Activated T-cell treated with anti-CD3 and anti-CD28 coated beads, Interleukin-2, amount 50 U/mL, for 4 hours (primary cell): ENCODE results near the gene ASAP2. TPM values are rescaled to one million over a fixed set of nuclear protein-coding genes. Genes with fewer than 3 reads are reported as not detected.
"Not testable (repeated sequence)": the region's sequence is repeated elsewhere in the genome, so short reads cannot be mapped to it uniquely, and the experiment has no call there.

Source experiments
- ATAC-seq, 2 donors: fragments of 200-7000 bp; cut with Tn5 transposase; one replicate each; pipeline ENCODE4 v1.10.0; 2021
- DNase-seq: peaks from one replicate; pipeline ENCODE4 v3.0.0-alpha.2; 2020
- H3K27me3 Mint-ChIP-seq: one replicate; pipeline ENCODE4 v1.8.0; 2021; ENCODE audit warnings: low read depth, mixed read lengths
- H3K36me3 Mint-ChIP-seq: one replicate; pipeline ENCODE4 v1.8.0; 2022; ENCODE audit warnings: mixed read lengths; ENCODE audit not compliant: insufficient read depth
- H3K4me1 Mint-ChIP-seq: one replicate; pipeline ENCODE4 v1.8.0; 2021; ENCODE audit warnings: low read depth, mixed read lengths
- H3K4me3 Mint-ChIP-seq: one replicate; pipeline ENCODE4 v1.8.0; 2021; ENCODE audit warnings: mild to moderate bottlenecking, moderate library complexity, mixed read lengths
- H3K9me3 Mint-ChIP-seq: one replicate; pipeline ENCODE4 v1.8.0; 2021; ENCODE audit warnings: mixed read lengths
- total RNA-seq, 3 donors: library from RNA; stranded (reverse); gene quantifications; one replicate each; pipeline ENCODE4 v1.2.1, GENCODE V29; 2021

The ASAP2 gene
- total RNA-seq, 3 donors from 2014 or later = 0.13 to 0.22 (median 0.20) TPM

DNA sequence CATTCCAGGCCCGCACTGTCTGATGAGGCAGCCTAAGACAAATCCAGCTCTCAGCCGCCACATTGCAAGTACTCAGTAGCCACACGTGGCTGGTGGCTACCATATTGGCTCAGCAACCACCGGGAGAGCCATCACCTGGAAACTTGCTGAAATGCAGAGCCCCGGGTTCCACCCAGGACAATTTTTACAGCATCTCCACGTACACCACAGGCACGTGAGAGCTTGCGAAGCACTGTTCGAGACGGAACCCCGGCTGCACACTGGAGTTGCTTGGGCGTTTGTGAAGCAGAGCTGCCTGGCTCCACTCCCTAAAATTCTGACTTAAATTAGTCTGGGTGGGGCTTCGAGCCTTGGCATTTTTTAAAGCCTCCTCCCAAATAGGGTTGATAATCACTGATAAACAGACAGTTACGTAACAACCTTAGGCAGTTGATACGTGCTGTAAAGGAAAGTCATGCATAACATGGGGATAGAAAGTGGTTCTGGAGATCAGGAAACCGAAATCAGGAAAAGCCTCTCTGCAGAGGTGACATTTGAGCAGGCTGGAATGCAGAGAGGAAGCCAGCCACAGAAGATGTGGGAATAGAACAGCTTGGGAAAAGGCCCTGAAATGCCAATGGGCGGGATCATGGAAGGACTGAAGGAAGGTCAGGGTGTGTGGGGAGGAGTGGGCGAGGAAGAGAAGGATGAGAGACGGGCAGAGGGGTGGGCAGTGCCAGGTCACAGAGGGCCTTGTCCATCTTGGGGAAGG is 6.2 kb downstream of the ASAP2 start:
- Mint-ChIP-seq H3K9me3 (no peaks in the 10 kb centered on the region), H3K4me3 (no peak overlapping the region), H3K27me3 (peaks cover 38% of the 10 kb centered on the region), H3K36me3 (no peaks in the 10 kb centered on the region), H3K4me1 (peaks cover 2% of the 10 kb centered on the region)
- DNase-seq (no peak), ATAC-seq (no peak)

DNA sequence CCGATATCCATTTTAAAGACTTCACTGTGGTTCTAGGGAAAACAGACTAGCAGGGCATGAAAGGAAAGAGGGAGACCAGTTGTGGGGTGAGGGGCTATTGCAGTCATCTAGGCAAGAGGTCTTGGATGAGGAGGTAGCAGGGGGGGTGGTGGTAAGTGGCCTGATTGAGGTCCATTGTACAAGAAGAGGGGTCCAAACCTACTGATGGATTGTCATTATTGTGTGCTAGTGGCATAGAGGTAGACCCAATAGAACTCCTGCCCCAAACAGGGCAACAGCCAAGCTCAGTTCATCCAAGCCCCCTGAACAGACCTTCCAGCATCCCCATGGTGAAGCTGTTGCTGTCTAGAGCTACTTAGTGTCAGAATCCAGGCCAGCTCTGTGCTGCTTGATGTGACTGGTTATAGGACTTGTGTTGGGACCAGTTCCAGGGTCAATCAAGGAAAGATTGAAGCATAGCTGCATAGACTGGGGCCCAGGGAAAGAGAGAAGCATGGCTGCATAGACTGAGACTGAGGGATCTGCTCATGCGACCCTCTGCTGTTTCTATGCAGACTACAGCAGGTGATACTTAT is 7.0 kb downstream of the ASAP2 start:
- DNase-seq (no peak), ATAC-seq (no peak)
- peaks cover 33% of the 10 kb centered on the region for H3K27me3 Mint-ChIP-seq
- H3K9me3 Mint-ChIP-seq = no peaks in the 10 kb centered on the region
- no peak overlapping the region for H3K4me3 Mint-ChIP-seq
- H3K4me1 Mint-ChIP-seq = no peaks in the 10 kb centered on the region
- no peaks in the 10 kb centered on the region for H3K36me3 Mint-ChIP-seq

DNA sequence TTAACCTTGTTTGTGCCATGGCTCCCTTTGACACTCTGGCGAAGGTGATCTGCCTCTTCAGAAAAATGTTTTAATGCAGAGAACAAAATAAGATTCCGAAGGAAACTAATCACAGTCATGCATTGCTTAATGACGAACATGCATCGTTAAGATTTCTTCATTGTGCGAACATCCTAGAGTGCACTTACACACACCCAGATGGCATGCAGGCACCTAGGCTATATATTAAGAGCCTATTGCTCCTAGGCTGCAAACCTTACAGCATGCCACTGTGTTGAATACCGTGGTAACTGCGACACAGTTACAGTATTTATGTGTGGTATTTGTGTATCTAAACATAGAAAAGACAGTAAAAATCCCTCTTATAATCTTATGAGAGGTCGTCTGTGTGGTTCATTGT is 8.3 kb downstream of the ASAP2 start:
- no peak for ATAC-seq

DNA sequence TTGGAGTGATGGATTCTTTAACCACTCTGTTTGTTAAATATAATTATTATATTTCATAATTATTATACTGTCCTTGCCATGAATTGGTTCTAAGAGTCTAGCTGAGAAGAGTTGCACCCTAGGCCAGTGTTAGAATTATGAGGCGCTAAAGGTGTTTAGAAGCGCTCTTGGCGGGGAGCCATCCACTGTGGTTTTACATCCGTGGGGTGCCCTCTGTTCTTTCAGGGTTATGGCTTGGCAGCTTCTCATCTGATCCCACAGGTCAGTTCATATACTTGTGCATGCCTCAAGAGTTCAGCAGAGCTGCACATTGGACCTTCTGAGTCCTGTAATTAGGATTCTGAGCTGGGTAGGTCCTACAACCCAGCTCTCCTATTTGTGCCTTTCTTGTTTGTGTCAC is 9.1 kb downstream of the ASAP2 start:
- DNase-seq (no peak), ATAC-seq (no peak)
- H3K4me1 Mint-ChIP-seq = no peaks in the 10 kb centered on the region
- H3K36me3 Mint-ChIP-seq = no peaks in the 10 kb centered on the region
- H3K4me3 Mint-ChIP-seq = no peak overlapping the region
- H3K9me3 Mint-ChIP-seq = no peaks in the 10 kb centered on the region
- H3K27me3 Mint-ChIP-seq = peaks cover 16% of the 10 kb centered on the region

More for the DNA sequence above, 8.3 kb downstream of the ASAP2 start:
- H3K36me3 Mint-ChIP-seq = no peaks in the 10 kb centered on the region
- no peak for DNase-seq
- H3K27me3 Mint-ChIP-seq = peaks cover 22% of the 10 kb centered on the region
- no peak overlapping the region for H3K4me3 Mint-ChIP-seq
- H3K9me3 Mint-ChIP-seq = no peaks in the 10 kb centered on the region
- no peaks in the 10 kb centered on the region for H3K4me1 Mint-ChIP-seq

DNA sequence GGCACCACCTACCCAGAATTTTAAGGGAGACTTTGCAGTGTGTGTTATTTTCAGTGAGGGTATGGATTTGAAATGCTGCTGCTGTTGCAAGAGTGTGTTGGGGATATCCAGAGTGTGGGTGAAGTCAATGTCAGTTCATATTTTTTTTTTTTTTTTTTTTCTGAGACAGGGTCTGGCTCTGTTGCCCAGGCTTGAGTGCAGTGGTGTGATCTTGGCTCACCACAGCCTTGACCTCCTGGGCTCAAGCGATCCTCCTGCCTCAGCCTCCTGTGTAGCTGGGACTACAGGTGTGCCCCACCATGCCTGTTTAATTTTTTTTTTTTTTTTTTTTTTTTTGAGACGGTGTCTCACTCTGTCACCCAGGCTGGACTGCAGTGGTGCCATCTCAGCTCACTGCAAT is 9.5 kb downstream of the ASAP2 start:
- not testable (repeated sequence) for H3K4me1 Mint-ChIP-seq, H3K4me3 Mint-ChIP-seq, H3K36me3 Mint-ChIP-seq, ATAC-seq, H3K9me3 Mint-ChIP-seq, DNase-seq
- peaks cover 16% of the 10 kb centered on the region for H3K27me3 Mint-ChIP-seq

DNA sequence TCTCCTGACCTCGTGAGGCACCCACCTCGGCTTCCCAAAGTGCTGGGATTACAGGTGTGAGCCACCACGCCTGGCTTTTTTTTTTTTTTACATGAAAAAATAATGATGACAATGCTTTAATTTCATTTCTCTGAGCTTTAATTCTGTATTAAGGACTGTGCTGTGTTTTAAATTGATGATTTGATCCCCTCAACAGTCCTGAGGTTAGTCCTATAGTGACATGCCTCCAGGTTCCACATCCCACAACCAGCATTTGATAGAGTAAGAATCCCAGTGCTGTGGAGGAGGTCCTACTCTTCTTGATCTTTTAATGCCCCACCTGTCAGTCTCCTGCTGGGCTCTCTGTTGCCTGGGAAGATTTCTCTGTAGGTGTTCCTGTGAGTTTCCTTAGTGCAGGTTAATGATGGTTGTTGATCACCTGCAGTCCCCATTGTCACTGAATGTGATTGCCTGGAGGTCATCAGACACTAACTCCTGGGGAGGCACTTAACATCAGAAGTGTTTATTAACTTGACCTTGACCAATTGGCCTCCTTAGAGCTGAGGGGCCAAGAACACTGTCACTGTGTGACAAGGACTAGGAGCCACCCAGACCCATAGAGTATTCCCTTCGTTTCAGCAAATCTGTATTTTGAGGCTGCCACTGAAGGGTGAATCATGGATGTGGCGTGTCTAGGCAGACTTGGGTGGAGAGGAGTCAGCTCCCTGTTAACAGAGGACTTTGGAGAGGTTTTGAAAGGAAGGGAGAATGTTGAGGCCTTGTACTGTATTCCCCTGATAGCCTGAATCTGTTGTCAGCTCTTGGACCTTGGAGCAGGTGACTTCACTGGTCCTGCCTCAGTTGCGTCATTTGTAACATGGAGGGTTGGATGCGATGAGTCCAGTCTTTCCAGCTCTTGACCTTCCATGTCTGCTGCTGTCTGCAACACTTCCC is 11.5 kb downstream of the ASAP2 start:
- no peaks in the 10 kb centered on the region for H3K36me3 Mint-ChIP-seq
- peaks cover 3% of the 10 kb centered on the region for H3K27me3 Mint-ChIP-seq
- H3K4me1 Mint-ChIP-seq = no peaks in the 10 kb centered on the region
- H3K4me3 Mint-ChIP-seq = no peak overlapping the region
- ATAC-seq (no peak), DNase-seq (no peak)
- H3K9me3 Mint-ChIP-seq = no peaks in the 10 kb centered on the region

DNA sequence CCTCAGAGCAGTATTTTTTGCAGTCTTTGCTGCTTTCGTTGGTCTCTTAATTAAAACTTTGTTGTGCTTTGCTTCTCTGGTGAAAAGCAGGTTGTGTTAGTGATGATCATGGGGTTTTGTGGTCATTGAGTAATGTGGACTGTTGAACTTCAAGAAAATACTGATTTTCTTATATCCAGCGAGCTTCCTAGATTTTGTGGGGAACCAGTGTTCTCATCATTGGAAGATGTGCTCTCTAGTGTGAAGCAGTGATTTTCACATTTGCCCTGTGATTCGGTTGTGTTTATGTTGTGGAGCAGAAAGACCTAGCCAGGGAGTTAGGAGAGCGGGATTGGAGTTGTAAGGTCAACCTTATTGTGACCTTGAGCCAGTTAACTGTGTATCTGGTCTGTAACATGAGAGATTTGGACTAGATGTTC is 12.4 kb downstream of the ASAP2 start:
- Mint-ChIP-seq H3K4me3 (no peak overlapping the region), H3K4me1 (no peaks in the 10 kb centered on the region), H3K9me3 (no peaks in the 10 kb centered on the region), H3K27me3 (peaks cover 2% of the 10 kb centered on the region), H3K36me3 (no peaks in the 10 kb centered on the region)
- DNase-seq (no peak), ATAC-seq (no peak)

DNA sequence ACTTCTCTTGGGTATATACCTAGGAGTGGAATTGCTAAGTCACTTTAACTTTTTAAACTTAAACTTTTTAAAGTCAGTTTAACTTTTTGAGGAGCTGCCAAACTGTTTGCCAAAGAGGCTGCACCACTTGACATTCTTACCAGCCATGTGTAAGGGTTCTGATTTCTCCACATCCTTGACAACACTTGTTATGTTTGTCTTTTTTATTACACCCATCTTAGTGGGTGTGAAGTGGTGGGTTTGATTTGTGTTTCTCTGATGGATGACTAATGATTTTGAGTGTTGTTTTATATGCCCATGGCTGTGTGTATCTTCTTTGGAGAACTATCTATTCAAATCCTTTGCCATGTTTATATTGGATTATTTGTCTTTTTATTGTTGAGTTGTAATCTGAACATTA is 13.6 kb downstream of the ASAP2 start:
- no peaks in the 10 kb centered on the region for H3K36me3 Mint-ChIP-seq
- DNase-seq (no peak), ATAC-seq (no peak)
- H3K4me1 Mint-ChIP-seq = no peaks in the 10 kb centered on the region
- no peaks in the 10 kb centered on the region for H3K9me3 Mint-ChIP-seq
- H3K4me3 Mint-ChIP-seq = no peak overlapping the region
- H3K27me3 Mint-ChIP-seq = peaks cover 6% of the 10 kb centered on the region

DNA sequence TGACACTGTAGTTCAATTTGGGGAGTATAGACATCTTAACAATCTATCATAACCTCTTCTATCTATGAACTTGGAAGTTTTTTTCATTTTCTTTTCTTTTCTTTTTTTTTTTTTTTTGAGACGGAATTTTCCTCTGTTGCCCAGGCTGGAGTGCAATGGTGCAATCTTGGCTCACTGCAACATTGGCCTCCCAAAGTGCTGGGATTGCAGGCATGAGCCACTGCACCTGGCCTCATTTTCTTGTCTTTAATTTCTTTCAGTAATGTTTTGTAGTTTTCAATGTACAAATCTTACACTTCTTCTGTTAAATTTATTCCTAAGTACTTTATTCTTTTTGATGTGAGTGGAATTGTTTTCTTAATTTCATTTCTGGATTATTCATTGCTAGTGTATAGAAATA is 14.6 kb downstream of the ASAP2 start:
- peaks cover 9% of the 10 kb centered on the region for H3K27me3 Mint-ChIP-seq
- DNase-seq = no peak
- H3K9me3 Mint-ChIP-seq = no peaks in the 10 kb centered on the region
- no peak overlapping the region for H3K4me3 Mint-ChIP-seq
- no peaks in the 10 kb centered on the region for H3K4me1 Mint-ChIP-seq
- H3K36me3 Mint-ChIP-seq = no peaks in the 10 kb centered on the region
- no peak for ATAC-seq

DNA sequence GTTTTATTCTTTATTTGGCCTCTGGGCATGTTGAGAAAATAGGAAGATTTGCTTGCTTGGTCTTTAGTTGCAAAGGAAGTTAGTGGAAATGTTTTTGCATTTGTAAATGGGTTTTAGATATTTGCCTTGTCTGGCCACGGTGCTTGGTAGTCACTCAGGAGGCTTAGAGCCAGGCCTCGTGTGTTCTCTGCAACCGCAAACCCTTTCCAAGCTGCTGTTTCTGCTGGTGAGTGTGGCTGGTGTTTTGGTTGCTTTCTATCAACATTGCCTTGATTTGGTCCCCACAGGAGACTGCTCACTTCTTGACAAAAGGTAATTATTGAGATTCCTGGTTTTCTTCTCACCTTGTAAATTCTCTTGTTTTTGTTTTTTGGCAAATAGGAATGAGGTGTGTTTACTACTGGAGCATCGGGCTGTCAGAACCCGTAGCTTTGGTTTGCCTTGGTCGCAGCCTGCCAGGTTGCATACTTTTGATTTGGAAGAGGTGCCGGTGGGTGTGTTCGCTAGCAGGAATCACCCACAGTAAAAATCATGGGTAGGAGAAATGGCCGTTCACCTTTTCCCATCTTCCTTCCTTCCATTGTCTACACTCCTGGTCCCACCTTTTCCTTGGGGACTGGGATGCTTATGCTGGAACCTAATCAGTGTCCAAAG is 15.8 kb downstream of the ASAP2 start:
- peaks cover 12% of the 10 kb centered on the region for H3K27me3 Mint-ChIP-seq
- H3K36me3 Mint-ChIP-seq = no peaks in the 10 kb centered on the region
- no peak for DNase-seq
- H3K4me3 Mint-ChIP-seq = no peak overlapping the region
- ATAC-seq = no peak
- H3K9me3 Mint-ChIP-seq = no peaks in the 10 kb centered on the region
- no peaks in the 10 kb centered on the region for H3K4me1 Mint-ChIP-seq

DNA sequence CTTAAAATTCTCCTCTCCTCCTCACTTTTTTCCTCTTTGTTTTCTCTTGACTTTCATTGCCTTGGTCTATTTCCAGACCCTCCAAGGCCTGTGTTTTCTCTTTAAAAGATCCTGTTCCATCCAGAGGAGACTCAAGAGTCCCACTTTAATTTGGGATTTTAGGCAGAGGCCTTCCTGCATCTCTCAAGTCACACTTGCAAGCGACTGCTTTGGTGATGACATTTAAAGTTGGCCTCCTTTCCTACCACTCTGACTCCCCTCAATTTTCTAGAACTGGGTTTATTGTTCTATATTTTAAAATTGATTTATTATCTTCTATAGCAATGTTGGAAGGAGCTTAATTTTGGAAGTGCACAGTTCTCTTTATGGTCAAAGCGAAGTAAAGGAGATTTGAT is 16.3 kb downstream of the ASAP2 start:
- H3K4me3 Mint-ChIP-seq = no peak overlapping the region
- ATAC-seq (no peak), DNase-seq (no peak)
- H3K27me3 Mint-ChIP-seq = peaks cover 12% of the 10 kb centered on the region
- no peaks in the 10 kb centered on the region for H3K4me1 Mint-ChIP-seq
- H3K36me3 Mint-ChIP-seq = no peaks in the 10 kb centered on the region
- no peaks in the 10 kb centered on the region for H3K9me3 Mint-ChIP-seq

DNA sequence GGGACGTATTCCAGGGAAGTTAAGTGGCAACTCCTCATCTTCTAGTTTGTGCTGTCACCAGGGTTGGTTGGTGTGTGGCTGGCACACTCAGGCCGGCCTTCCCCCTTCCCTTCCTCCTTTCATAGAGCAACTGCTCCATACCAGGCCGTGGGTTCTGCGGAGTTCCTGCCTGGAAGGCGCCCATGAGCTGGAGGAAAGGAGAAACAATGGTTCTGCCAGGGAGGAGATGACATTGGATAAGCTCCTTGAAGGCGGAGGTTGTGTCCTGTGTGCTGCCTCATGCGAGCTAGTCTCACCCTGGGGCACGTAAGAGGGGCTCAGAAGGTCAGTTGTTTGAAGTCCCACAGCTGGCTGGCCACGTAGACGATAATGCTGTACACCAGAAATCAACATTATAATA is 19.2 kb downstream of the ASAP2 start:
- peaks cover 28% of the 10 kb centered on the region for H3K27me3 Mint-ChIP-seq
- ATAC-seq = no peak

DNA sequence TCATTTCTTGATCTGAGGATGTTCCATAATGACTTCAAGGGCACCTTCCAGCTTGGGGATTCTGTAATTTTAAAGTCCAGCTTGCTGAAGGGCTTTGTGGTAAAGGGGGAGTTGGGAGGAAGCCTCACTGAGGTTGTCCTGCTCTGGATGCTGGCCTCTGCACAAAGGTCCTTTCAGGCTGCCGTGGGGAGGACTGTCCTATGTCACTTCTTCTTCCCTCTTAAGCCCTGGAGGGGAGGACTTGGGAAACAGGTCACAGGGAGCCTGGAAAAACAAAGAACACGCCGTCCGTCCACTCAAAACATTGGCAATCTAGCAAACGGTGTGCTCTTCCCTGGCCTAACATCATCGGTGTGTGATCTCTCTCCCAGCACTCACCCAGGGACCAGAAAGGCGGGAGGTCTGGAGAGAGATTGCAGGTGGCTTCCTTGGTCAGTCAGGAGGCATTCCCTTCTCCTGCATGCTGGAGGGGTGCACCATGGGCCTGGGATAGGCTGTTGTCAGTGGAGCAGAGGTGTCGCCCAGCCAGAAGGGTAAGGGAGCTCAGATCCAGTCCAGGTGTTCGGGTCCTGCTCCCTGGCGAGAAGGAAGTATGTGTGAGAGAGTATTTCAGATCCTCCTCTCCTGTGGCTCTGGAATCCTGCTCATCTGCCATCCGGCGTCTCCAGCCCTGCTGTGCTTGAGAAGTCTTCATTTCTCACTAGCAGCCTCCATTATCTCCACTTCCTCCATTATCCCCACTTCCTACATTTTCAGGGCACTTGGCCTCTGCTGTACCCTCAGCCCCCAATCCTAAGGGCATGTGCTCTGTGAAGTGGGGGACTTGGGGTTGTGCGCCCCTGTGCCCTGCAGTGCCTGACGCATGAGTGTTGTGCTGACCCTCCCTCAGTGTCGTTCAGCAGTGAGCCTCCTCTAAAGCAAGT is 20.1 kb downstream of the ASAP2 start:
- H3K4me3 Mint-ChIP-seq = no peak overlapping the region
- no peaks in the 10 kb centered on the region for H3K36me3 Mint-ChIP-seq
- no peaks in the 10 kb centered on the region for H3K9me3 Mint-ChIP-seq
- no peaks in the 10 kb centered on the region for H3K4me1 Mint-ChIP-seq
- ATAC-seq = no peak
- no peak for DNase-seq
- H3K27me3 Mint-ChIP-seq = peaks cover 28% of the 10 kb centered on the region

More for the DNA sequence above, 19.2 kb downstream of the ASAP2 start:
- Mint-ChIP-seq H3K4me3 (no peak overlapping the region), H3K4me1 (no peaks in the 10 kb centered on the region), H3K36me3 (no peaks in the 10 kb centered on the region), H3K9me3 (no peaks in the 10 kb centered on the region)
- no peak for DNase-seq
